RWPE2 (cell line): ENCODE measurements around the gene CFP.
"Not testable (repeated sequence)": the region's sequence is repeated elsewhere in the genome, so short reads cannot be mapped to it uniquely, and the experiment has no call there.

Experiments
- ATAC-seq: fragments of 200-7000 bp; cut with Tn5 transposase; 3 replicates; pipeline ENCODE4 v1.9.1; 2021; ENCODE audit warnings: low read depth
- DNase-seq: peaks from one replicate; pipeline ENCODE4 v3.0.0-alpha.2; 2020; ENCODE audit warnings: low spot score
- H3K27ac ChIP-seq: fragments of 450-650 bp; 2 replicates; pipeline ENCODE4 v1.5.1; 2017; ENCODE audit warnings: mild to moderate bottlenecking; ENCODE audit not compliant: poor library complexity, severe bottlenecking
- H3K27me3 ChIP-seq: fragments of 250-450 bp; sonication (Bioruptor Pico); 2 replicates; pipeline ENCODE4 v1.5.1; 2021; ENCODE audit warnings: mild to moderate bottlenecking, moderate library complexity; ENCODE audit not compliant: insufficient read depth, poor library complexity, severe bottlenecking
- H3K36me3 ChIP-seq: fragments of 250-450 bp; sonication (Bioruptor Pico); 2 replicates; pipeline ENCODE4 v1.5.1; 2020; ENCODE audit warnings: low read depth, mild to moderate bottlenecking, moderate library complexity
- H3K4me1 ChIP-seq: fragments of 250-450 bp; sonication (Bioruptor Pico); 2 replicates; pipeline ENCODE4 v1.5.1; 2021; ENCODE audit warnings: mild to moderate bottlenecking, moderate library complexity; ENCODE audit not compliant: insufficient read depth, poor library complexity, severe bottlenecking
- H3K4me3 ChIP-seq: fragments of 250-450 bp; sonication (Bioruptor Pico); 2 replicates; pipeline ENCODE4 v1.5.1; 2021; ENCODE audit warnings: mild to moderate bottlenecking, moderate library complexity; ENCODE audit not compliant: severe bottlenecking
- H3K9me3 ChIP-seq: fragments of 250-450 bp; sonication (Bioruptor Pico); 2 replicates; pipeline ENCODE4 v1.5.1; 2021; ENCODE audit warnings: mild to moderate bottlenecking, moderate library complexity; ENCODE audit not compliant: severe bottlenecking
- CTCF ChIP-seq: fragments of 450-650 bp; IDR thresholded peaks from one replicate; pipeline ENCODE4 v1.5.1; 2017; ENCODE audit warnings: mild to moderate bottlenecking, moderate library complexity; ENCODE audit not compliant: poor library complexity, severe bottlenecking

The CFP gene

GRCh38 chrX:47608130-47608810 lies 21.5 kb downstream of the CFP start:
- Histone ChIP-seq H3K9me3 (no peaks in the 10 kb centered on the region), H3K4me3 (no peak overlapping the region), H3K27me3 (no peaks in the 10 kb centered on the region), H3K27ac (no peak overlapping the region), H3K36me3 (no peaks in the 10 kb centered on the region), H3K4me1 (no peaks in the 10 kb centered on the region)
- no peak for ATAC-seq
- TF ChIP-seq CTCF = no peak
- no peak for DNase-seq

- ATAC-seq (no peak), DNase-seq (no peak)
- H3K27ac ChIP-seq = no peak overlapping the region
- H3K27me3 ChIP-seq = no peaks in the 10 kb centered on the region
- no peaks in the 10 kb centered on the region for H3K9me3 ChIP-seq
- H3K4me3 ChIP-seq = no peak overlapping the region
- no peaks in the 10 kb centered on the region for H3K4me1 ChIP-seq
- TF ChIP-seq CTCF = no peak
- H3K36me3 ChIP-seq = no peaks in the 10 kb centered on the region
These were observed 22.6 kb downstream of the CFP start for GRCh38 chrX:47607091-47607490.

- ATAC-seq (no peak), DNase-seq (no peak)
- H3K4me3 ChIP-seq = no peak overlapping the region
- no peaks in the 10 kb centered on the region for H3K9me3 ChIP-seq
- no peaks in the 10 kb centered on the region for H3K36me3 ChIP-seq
- H3K27ac ChIP-seq = no peak overlapping the region
- H3K27me3 ChIP-seq = no peaks in the 10 kb centered on the region
- H3K4me1 ChIP-seq = no peaks in the 10 kb centered on the region
- TF ChIP-seq CTCF = no peak
These were observed 24.7 kb downstream of the CFP start for GRCh38 chrX:47605024-47605423.

- not testable (repeated sequence) for H3K36me3 ChIP-seq, H3K27ac ChIP-seq, H3K27me3 ChIP-seq, H3K4me3 ChIP-seq, DNase-seq, ATAC-seq, H3K4me1 ChIP-seq, H3K9me3 ChIP-seq
These were observed 26.6 kb downstream of the CFP start for GRCh38 chrX:47603125-47603524.

- ATAC-seq = no peak
- Histone ChIP-seq H3K4me3 (no peak overlapping the region), H3K27me3 (no peaks in the 10 kb centered on the region), H3K27ac (no peak overlapping the region), H3K4me1 (no peaks in the 10 kb centered on the region), H3K9me3 (no peaks in the 10 kb centered on the region), H3K36me3 (no peaks in the 10 kb centered on the region)
- no peak for TF ChIP-seq CTCF
- DNase-seq = no peak
These were observed 32.5 kb downstream of the CFP start for GRCh38 chrX:47597222-47597621.
